Measurements from ENCODE around the gene CALM3.

The CALM3 gene

GRCh38 chr19:46648060-46648960 lies 47.2 kb downstream of the CALM3 start:
- Histone ChIP-seq H3K27ac (no peak overlapping the region), H3K4me3 (ENCODE audit: low read depth, low read length) (no peak overlapping the region), H3K27me3 (ENCODE audit: insufficient read depth, low read depth, severe bottlenecking) (no peaks in the 10 kb centered on the region), H3K9me3 (ENCODE audit: severe bottlenecking) (no peaks in the 10 kb centered on the region), H3K36me3 (no peaks in the 10 kb centered on the region)
- TF ChIP-seq CTCF (IDR thresholded peaks at IDR 0.05; ENCODE audit: low read depth, low read length) = no peak
- DNase-seq = no peak

- Histone ChIP-seq H3K4me3 (ENCODE audit: low read depth, low read length) (no peak overlapping the region), H3K36me3 (no peaks in the 10 kb centered on the region), H3K27ac (no peak overlapping the region), H3K9me3 (ENCODE audit: severe bottlenecking) (no peaks in the 10 kb centered on the region), H3K27me3 (ENCODE audit: insufficient read depth, low read depth, severe bottlenecking) (no peaks in the 10 kb centered on the region)
- DNase-seq = no peak
- TF ChIP-seq CTCF (IDR thresholded peaks at IDR 0.05; ENCODE audit: low read depth, low read length) = no peak
Measured at GRCh38 chr19:46648961-46649960, 48.1 kb downstream of the CALM3 start.

GRCh38 chr19:46650445-46650844 lies 49.3 kb downstream of the CALM3 start:
- H3K4me3 ChIP-seq (ENCODE audit: low read depth, low read length) = no peak overlapping the region
- no peak for DNase-seq
- no peak overlapping the region for H3K27ac ChIP-seq
- no peaks in the 10 kb centered on the region for H3K36me3 ChIP-seq
- no peaks in the 10 kb centered on the region for H3K27me3 ChIP-seq (ENCODE audit: insufficient read depth, low read depth, severe bottlenecking)
- no peak for TF ChIP-seq CTCF (IDR thresholded peaks at IDR 0.05; ENCODE audit: low read depth, low read length)
- no peaks in the 10 kb centered on the region for H3K9me3 ChIP-seq (ENCODE audit: severe bottlenecking)

GRCh38 chr19:46654621-46655152 lies 53.6 kb downstream of the CALM3 start:
- Histone ChIP-seq H3K9me3 (ENCODE audit: severe bottlenecking) (no peaks in the 10 kb centered on the region), H3K27me3 (ENCODE audit: insufficient read depth, low read depth, severe bottlenecking) (no peaks in the 10 kb centered on the region), H3K4me3 (ENCODE audit: low read depth, low read length) (no peak overlapping the region), H3K27ac (no peak overlapping the region), H3K36me3 (no peaks in the 10 kb centered on the region)
- TF ChIP-seq CTCF (IDR thresholded peaks at IDR 0.05; ENCODE audit: low read depth, low read length) = no peak
- DNase-seq = no peak

- TF ChIP-seq CTCF (IDR thresholded peaks at IDR 0.05; ENCODE audit: low read depth, low read length) = no peak
- Histone ChIP-seq H3K27ac (no peak overlapping the region), H3K36me3 (no peaks in the 10 kb centered on the region), H3K4me3 (ENCODE audit: low read depth, low read length) (no peak overlapping the region), H3K9me3 (ENCODE audit: severe bottlenecking) (no peaks in the 10 kb centered on the region), H3K27me3 (ENCODE audit: insufficient read depth, low read depth, severe bottlenecking) (no peaks in the 10 kb centered on the region)
- DNase-seq = no peak
Measured at GRCh38 chr19:46656541-46656940, 55.4 kb downstream of the CALM3 start.

Measured in WERI-Rb-1 (cell line).